Measurements from ENCODE around the gene CARMIL3.
"Not testable (repeated sequence)": the region's sequence is repeated elsewhere in the genome, so short reads cannot be mapped to it uniquely, and the experiment has no call there.

CARMIL3 gene

DNA sequence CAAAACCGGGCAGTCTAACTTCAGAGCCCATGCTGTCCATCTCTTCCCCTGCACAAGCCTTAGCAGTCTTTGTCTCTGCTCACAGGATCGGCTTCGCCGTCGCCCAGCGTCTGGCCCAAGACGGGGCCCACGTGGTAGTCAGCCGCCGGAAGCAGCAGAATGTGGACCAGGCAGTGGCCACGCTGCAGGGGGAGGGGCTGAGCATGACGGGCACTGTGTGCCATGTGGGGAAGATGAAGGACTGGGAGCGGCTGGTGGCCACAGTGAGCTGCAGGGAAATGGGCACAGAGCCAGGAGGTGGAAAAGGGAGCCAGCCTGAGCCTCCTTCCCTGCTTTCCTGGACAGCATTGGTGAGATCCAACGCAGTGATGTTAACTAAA is 14.2 kb upstream of the CARMIL3 start:
- no peak for DNase-seq (ENCODE audit: low read depth)

DNA sequence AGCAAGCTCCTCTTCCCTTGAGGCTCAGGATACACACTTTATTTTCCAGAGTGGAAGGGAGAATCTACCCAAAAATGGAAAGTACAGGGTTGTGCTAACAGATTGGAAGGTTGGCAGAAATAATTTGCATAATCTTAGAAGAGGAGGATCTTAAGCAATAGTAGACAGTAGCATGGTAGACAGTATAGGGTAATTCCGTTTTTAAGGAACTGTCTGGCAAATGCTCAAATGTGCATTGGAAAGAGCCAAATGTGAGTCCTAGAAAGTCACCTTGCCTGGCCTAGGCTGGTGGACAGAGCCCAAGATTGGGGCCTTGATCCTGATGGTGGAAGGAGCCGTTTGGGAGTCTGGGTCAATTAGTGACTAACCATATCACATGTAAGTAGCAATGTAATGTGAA is 13.1 kb upstream of the CARMIL3 start:
- DNase-seq (ENCODE audit: low read depth), result no peak

DNA sequence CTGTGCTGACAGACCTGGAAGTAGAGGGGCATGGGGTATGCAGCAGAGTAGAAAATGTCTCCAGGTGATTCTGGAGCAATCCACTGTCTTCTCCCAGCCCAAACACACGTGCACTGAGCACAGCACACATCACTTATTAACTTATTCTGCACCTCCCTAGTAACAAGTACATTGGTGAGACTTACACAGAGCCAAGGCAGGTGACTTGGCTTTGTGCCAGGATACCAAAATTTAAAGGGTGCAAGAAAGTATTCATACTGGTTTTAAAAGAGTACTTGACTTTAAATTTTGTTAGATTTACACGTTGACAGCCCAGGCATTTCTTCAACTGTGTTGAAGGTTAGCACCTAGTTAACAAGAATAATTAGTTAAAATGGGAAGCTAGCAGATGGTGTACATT is 11.1 kb upstream of the CARMIL3 start:
- DNase-seq (ENCODE audit: low read depth), result no peak

DNA sequence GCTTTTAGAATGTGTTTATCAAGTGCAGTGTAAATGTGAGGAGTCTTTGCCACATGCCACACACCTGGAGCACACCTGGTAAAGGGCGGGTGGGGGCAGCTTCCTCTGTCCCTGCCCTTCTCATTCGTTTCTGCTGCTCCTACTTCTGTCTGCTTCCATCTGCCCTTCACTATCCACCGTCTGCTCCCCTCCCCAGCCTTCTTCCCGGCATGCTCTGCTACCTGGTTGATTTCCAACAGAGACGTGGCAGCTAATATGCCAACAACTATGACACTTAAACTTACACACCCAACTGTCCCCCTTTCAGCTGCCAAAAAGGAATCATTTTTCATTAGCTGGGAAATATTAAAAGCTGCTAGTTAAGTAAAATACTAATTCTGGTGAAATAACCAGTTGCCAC is 9.1 kb upstream of the CARMIL3 start:
- no peak for DNase-seq (ENCODE audit: low read depth)

DNA sequence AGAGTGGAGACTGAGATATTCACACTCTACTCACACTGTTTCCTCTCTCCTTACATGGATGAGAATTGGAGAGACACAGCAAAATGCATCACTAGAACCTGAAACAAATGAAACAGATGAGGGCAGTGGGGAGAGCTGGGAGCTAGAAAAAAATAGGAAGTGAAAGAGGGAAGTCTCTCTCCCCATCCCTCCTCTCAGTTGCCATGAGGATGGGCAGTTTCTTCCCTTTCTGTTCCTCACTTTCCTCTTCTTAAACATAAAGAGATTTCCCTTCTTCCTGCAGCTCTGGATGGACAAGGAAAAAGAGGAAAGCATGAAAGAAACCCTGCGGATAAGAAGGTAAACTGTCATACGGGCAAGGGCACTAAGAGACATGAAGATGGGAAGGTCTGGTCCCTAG is 2.8 kb upstream of the CARMIL3 start:
- not testable (repeated sequence) for DNase-seq (ENCODE audit: low read depth)

DNA sequence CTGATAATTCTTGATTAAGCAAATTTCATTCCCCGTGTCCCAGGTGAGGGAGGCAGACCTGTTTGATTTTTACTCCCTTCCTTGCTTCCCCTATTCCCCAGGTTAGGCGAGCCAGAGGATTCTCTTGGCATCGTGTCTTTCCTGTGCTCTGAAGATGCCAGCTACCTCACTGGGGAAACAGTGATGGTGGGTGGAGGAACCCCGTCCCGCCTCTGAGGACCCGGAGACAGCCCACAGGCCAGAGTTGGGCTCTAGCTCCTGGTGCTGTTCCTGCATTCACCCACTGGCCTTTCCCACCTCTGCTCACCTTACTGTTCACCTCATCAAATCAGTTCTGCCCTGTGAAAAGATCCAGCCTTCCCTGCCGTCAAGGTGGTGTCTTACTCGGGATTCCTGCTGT is 1.1 kb upstream of the CARMIL3 start:
- not testable (repeated sequence) for DNase-seq (ENCODE audit: low read depth)

DNA sequence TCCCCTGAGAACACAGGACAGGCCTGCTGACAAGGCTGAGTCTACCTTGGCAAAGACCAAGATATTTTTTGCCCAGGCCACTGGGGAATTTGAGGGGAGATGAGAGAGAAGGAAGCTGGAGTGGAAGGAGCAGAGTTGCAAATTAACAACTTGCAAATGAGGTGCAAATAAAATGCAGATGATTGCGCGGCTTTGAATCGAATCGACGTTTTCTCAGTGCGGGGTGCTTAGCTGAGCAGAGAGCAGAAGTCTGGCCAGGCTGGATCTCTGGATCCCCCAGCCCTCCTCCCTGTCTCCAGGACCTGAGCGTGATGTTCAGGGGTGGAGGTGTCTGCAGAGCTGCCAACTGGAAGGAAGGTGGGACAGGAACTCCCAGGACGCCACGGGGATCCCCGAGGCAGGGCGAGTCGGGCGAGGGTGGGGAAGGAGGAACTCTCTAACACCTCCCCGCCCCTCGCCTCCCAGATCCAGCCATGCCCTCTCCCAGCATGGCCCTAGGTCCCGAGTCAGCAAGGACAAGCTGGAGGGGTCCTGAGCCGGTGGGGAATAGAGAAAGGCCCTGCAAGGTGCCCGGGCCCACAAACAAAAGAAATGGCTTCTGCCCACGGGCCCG is 527 bp upstream of the CARMIL3 start:
- no peak for DNase-seq (ENCODE audit: low read depth)

DNA sequence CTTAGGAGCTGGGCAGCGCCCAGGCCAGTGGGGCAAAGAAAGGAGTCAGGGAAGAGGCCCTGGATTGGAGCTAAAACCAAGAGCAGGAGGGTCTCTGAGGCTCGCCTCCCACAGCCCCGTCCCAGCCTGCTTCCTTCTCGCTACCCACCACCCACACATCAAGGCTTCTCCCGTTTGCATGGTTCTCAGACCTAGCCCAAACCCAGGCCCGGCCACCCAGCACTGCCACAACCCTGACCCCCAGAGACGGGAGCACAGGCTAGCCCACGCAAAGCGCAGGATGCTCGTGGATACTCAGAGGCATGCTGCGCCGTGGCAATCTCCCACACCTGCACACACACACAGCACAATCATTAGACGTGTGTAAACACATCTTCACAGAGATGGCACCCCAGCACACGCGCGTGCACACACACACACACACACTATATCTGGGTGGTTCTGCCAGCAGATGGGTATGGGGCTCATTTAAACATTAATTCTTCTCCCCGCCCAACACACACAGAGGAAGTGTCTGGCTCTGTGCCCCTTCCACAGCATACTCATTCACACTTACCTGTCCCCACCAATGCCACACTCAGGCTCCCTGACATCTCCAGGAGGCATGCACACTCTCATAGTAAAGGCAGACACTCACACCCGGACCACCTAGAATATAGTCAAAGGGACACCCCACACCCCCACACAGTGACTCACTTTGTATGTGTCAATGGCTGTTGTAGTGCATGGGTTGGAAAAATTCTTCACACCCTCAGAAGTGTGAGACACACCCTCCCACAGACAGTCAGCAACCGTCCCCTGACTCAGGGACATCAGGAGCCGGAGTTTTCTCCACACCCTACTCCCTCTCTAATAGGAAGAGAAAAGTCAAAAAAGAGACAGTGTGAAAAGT is 1.1 kb downstream of the CARMIL3 start:
- DNase-seq (ENCODE audit: low read depth), result no peak

DNA sequence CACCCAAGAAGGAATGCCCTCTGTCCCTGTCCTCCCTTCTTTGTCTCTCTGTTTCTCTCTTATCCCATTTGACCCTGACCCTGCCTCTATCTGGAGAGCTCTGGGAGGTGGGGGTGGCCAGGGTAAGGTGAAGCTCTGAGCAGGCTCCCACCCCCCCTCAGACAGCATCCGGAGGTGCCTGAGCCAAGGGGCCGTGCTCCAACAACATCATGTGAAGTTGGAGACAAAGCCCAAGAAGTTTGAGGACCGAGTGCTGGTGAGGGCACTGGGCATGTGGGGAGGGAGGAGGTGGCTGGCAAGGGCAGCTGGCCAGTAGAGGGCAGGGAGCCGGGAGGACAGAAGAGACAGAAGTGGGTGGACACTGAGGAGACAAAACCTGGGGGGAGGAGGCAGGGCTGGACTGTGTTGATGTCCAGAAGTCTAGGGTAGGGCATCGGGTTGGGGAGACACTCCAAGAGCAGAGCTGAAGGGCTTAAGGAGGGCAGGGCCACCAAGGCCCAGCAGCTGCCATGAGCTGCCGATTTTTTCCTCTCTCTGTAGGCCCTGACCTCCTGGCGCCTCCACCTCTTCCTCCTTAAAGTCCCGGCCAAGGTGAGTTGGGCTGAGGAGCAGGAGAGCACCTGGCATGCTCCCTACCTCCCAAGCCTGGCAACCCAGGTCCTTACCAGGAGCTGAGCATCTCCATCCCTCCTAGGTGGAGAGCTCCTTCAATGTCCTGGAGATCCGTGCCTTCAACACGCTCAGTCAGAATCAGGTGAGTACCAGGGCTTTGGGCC is 1.9 kb downstream of the CARMIL3 start:
- DNase-seq (ENCODE audit: low read depth), result no peak

DNA sequence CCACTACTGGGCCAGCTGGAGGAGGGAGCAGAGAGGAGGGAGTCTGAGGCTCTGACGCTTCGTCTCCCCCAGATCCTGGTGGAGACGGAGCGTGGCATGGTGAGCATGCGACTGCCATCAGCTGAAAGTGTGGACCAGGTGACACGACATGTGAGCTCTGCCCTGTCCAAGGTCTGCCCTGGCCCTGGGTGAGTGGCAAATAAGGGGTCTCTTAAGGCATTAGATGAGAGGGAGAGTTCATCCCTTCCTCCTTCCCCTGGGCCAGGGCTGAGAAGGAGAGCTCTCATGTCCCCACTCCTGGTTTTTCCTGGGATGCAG is 2.5 kb downstream of the CARMIL3 start:
- DNase-seq (ENCODE audit: low read depth), result no peak

DNA sequence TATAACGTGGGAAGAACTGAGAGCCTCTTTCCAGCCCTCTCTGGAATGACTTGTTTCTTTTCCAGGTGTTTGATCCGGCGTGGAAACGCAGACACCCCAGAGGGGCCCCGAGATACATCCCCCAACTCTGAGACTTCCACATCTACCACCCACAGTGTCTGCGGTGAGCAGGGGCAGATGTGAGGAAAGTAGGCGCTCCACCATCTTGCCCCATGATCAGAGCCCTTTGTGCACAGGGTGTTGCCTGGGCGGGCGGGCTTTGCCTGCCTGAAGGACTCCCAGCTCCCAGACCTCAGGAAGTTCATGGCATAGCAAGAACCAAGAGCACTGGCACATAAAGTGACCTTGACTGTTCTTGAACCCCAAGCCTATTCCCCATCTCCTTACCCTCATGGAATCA is 2.8 kb downstream of the CARMIL3 start:
- no peak for DNase-seq (ENCODE audit: low read depth)

DNA sequence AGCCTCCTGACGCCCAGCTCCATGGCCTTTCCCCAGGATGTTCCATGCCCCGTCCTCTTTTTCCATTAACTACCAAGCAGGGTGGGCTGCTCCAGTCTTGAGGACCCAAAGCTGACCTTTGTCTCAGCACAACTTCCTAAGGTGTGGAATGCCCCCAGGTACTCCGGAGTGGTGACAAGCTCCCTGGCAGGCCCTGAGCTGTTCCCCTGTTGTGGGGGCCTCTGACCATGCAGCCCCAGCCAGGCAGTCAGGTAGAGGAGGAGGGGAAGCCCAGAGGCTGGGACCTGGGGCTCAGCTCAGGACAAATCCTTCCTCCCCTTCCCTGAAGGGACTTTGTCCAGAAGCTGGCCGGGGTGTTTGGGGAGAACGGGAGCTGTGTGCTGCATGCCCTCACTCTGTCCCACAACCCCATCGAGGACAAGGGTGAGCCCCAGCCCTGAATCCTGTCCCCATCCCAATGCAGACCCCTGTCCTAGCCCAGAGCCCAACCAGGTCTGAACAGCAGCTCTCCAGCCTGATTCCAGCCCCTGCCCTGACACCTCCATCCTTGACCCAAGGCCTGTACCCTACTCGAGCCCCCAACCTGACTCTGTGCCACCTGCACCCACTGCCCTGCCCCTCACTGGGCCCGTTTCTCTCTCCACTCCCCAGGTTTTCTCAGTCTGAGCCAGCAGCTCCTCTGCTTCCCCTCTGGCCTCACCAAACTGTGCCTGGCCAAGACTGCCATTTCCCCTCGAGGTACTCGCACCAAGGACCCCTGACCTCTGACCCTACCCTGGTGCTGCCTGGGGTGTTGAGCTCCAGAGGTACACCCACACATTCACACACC is 4.4 kb downstream of the CARMIL3 start:
- DNase-seq (ENCODE audit: low read depth), result no peak

DNA sequence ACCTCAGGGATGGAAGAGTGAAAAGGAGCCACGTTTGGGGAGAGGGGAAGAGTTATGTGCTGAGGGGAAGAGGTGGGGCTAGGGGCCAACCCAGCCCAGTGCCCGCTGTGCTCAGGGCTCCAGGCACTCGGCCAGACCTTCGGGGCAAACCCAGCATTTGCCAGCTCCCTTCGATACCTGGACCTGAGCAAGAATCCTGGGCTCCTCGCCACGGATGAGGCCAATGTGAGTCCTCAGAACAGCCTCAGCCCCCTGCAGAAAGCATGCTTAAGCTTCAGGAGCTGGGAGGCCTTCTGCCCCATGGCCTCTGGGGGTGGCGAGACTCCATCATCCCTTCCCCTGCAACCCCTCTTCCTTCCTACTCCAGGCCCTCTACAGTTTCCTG is 5.0 kb downstream of the CARMIL3 start:
- no peak for DNase-seq (ENCODE audit: low read depth)

DNA sequence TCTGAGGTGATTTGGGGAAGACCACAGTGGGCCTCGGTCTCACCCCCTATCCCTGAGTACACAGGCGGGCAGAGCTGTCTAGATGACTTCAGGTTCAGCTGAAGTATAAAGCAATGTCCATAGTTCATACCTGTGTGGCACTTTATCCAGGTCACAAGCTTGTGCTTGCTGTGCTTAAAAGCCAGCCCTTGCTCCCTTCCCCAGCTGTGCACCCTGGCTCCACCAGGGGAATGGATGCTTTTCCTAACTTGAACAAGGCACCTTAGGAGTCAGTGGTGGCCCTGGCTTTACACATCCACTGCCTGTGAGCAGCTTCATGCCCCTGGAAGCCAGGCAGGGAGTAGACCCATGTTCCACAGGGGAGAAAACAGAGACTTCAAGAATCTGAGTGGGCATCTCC is 5.5 kb downstream of the CARMIL3 start:
- DNase-seq (ENCODE audit: low read depth), result no peak

DNA sequence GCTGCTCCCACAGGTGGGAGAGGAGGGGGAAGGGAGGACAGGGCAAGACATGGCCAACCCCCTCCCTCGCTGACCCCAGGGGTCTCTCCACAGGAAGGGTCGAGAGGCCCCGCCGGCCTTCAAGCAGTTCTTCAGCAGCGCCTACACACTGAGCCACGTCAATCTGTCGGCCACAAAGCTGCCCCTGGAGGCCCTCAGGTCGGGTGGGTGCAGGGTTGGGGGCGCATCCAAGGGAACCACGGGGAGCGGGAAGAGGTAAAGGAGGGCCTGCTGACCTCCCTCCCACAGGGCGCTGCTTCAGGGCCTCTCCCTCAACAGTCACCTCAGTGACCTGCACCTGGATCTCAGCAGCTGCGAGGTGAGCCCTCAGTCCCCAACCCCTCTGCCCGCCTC is 6.1 kb downstream of the CARMIL3 start:
- DNase-seq (ENCODE audit: low read depth), result no peak

DNA sequence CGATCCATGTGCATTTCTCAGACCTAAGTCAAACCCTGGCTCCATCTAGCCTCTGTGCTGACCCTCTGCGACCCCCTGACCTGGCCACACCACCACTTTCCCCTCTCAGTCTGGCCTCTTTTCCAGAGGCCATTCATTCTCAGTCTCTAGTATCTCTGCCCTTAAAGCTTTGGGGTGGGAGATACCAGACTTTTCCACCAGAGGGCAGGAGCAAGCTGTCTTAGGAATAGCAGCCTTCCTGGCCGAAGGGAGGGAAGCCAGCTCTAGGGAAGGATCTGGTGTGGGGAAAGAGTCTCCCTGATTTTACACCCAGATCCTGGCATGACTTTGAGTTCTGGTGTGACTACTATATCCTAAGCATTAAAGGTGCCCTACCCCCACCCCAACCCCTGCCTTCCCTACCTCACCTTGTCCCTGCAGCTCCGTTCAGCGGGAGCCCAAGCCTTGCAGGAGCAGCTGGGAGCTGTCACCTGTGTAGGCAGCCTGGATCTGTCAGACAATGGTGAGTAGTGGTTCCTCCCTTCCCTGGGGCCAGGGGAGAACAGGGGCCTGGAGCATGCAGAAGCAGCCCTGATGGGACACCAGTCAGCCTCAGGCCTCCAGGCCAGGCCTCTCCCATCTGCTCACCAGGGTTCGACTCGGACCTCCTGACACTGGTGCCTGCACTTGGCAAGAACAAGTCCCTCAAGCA is 6.6 kb downstream of the CARMIL3 start:
- no peak for DNase-seq (ENCODE audit: low read depth)

DNA sequence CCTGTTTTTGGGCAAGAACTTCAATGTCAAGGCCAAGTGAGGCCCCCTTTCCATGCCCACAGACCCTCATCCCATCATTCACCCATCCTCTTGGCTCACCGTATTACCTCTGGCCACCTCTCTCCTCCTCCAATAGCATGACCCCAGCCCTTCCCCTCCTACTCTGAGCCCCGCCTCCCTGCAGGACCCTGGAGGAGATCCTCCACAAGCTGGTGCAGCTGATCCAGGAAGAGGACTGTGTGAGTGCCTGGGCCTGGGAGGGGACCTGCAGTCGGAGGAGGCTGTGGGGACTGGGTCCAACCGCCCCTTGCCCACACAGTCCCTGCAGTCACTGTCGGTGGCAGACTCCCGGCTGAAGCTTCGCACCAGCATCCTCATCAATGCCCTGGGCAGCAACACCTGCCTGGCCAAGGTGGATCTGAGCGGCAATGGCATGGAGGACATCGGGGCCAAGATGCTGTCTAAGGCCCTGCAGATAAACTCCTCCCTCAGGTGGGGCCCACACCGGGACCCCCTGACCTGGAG is 7.2 kb downstream of the CARMIL3 start:
- no peak for DNase-seq (ENCODE audit: low read depth)

DNA sequence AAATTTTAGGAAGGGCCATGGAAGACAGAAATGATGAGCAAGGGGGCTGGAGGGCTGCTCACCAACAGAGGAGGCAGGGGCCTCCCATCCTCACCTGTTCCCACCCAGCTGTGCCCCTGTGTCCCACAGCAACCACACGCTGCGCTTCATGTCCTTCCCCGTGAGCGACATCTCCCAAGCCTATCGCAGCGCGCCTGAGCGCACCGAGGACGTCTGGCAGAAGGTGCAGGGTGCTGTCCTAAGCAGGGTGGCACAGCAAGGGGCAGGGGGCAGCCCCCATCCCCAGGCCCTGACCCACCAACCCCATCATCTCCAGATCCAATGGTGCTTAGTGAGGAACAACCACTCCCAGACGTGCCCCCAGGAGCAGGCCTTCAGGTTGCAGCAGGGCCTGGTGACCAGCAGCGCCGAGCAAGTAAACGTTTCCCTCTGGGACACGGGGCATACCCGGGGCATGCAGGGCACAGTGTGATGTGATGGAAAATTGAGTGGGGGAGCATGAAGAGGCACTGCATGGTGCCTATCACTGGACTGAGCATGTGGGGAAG is 8.1 kb downstream of the CARMIL3 start:
- no peak for DNase-seq (ENCODE audit: low read depth)

DNA sequence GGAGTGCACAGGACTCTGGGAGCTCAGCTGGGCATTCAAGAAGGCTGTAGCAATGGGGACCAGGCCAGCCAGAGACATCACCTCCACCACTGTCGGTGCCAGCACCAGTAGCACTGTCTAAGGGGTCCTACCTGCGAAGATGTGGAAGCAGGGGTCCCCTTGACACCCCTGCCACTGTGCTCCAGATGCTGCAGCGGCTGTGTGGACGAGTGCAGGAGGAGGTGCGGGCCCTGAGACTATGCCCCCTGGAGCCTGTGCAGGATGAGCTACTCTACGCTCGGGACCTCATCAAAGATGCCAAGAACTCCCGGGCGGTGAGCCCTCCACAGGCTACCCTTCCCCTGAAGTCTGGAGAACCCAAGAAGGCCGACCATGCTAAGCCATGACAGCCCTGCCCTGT is 8.6 kb downstream of the CARMIL3 start:
- DNase-seq (ENCODE audit: low read depth), result no peak

DNA sequence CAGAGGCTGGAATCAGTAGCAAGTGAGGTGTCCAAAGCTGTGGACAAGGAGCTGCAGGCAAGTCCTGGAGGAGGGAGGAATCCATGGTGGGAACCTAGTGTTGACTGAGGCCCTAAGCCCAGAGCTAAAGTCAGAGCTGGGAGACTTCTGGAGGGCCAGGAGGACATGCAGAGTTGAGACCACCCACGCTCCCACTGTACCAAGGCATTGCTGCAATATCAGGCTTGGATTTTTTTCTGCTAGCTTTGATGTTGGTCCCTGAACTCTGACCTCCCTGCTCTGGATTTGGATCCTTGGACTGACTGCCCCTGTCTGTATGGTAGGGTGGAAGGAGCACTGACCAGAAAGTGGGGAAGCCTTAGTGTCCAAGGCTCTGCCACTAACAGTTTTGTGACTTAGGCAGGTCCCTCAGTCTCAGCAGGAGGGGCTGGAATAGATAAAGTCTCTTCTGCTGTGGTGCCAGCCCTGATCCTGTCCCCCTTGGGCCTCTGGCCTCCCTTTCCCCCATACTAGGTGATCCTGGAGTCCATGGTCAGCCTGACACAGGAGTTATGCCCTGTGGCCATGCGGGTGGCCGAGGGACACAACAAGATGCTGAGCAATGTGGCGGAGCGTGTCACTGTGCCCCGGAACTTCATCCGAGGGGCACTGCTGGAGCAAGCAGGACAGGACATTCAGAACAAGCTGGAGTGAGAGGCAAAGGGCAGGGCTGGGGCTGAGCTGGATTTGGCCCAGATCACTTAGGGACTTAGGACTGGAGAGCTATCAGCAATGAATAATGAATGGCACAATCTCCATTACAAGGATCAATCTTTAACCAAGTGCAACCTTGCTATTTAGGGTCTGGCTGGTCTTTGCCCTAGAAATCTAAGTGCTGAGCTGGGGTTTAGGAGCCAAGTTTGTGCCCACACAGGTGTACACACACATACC is 9.4 kb downstream of the CARMIL3 start:
- DNase-seq (ENCODE audit: low read depth), result no peak
